ENCODE data around the gene IGFBP4. TPM values are rescaled to one million over a fixed set of nuclear protein-coding genes. Genes with fewer than 3 reads are reported as not detected.

IGFBP4 gene
- total and polyA plus RNA-seq, 2 of the 13 experiments (the other 11 are each of a cell fraction or from before 2014, with no cell fraction given), result 4.1 to 49.0 TPM

DNA sequence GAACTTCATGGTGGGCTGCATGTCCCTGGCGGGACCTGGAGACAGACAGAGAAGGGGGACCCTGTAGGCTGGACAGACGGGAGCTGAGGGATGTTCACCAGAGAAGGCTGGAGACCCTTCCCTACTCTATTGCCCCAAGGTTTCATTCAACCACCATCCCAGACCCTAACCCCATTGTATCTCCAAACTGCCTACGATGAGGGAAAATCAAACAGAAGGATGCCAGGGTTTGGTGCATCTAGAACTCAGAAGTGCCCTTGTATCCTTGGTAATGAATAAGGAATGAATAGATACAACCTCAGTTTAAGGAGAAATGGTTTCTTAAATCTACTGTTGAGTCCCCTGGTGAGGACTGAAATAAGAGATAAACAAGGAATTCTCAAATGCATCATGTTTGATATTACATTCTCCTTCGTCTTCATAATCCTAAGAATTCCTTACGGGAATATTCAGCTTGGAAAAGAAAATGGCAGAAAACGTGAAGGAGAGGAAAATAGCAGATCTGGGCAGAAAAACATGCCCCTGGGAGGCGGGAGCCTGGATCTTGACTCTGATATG lies 41.8 kb downstream of the IGFBP4 start:
- 78% methylated on average over 7 of the region's 7 CpGs for WGBS (ENCODE audit: low lambda C conversion rate)
- ATAC-seq (no peak), DNase-seq (ENCODE audit: low spot score) (no peak), FAIRE-seq (no peak)
- Histone ChIP-seq H3K9me3 (ENCODE audit: low read length) (no peaks in the 10 kb centered on the region), H3K4me1 (ENCODE audit: insufficient read depth, low read length) (peaks cover 58% of the 10 kb centered on the region), H2AFZ (ENCODE audit: low read length) (no peak overlapping the region), H3K27ac (ENCODE audit: extremely low read length, insufficient read depth, low read length) (no peak overlapping the region), H3K4me3 (replicated peaks in 1 of 3; ENCODE audit: insufficient read depth in 1 of 3, low read depth in 2 of 3, low read length in 3 of 3) (no peak overlapping the region), H3K27me3 (ENCODE audit: control insufficient read depth in 1 of 2, insufficient read depth in 2 of 2, low read length in 2 of 2) (no peaks in the 10 kb centered on the region), H3K36me3 (replicated peaks in 1 of 2; ENCODE audit: control insufficient read depth in 1 of 2, insufficient read depth in 2 of 2, low read length in 2 of 2) (no peaks in the 10 kb centered on the region), H4K20me1 (ENCODE audit: insufficient read depth, low read length) (no peaks in the 10 kb centered on the region), H3K9ac (ENCODE audit: insufficient read depth, low read depth, low read length) (no peak overlapping the region), H3K79me2 (ENCODE audit: insufficient read depth, low read length) (no peaks in the 10 kb centered on the region), H3K4me2 (ENCODE audit: low read depth, low read length) (no peak overlapping the region)
- CTCF ChIA-PET (ENCODE audit: low intra/inter-chr PET ratio, low total read pairs), result no interaction called here
- in situ Hi-C loops (cut with HindIII; ENCODE audit: extremely low pct_ligation_motif_present, low pct_unique_long_range_greater_than_20kb), result no loop called here
- no TSS peak for BruUV-seq (replicated peaks)
- intact Hi-C loops (cut with micrococcal nuclease; ENCODE audit: unreplicated experiment), result no loop called here
- POLR2A ChIA-PET, result no interaction called here
- TF ChIP-seq GATAD1 (CRISPR knock-in tag; IDR thresholded peaks at IDR 0.05) (no peak), ZNF800 (CRISPR knock-in tag; IDR thresholded peaks at IDR 0.05) (no peak), POLR2A (IDR thresholded peaks at IDR 0.05; ENCODE audit: insufficient read depth in 1 of 2, low read depth in 2 of 2, low read length in 2 of 2) (no peak), TCF12 (IDR thresholded peaks at IDR 0.05) (no peak), TCF12 (CRISPR knock-in tag; IDR thresholded peaks at IDR 0.05) (no peak), ESRRA (CRISPR knock-in tag; IDR thresholded peaks at IDR 0.05; ENCODE audit: low read depth) (no peak), MIER2 (CRISPR knock-in tag; IDR thresholded peaks at IDR 0.05) (no peak), KLF16 (CRISPR knock-in tag; IDR thresholded peaks at IDR 0.05) (no peak), SNRNP70 (IDR thresholded peaks at IDR 0.05; ENCODE audit: low read depth, low read length) (no peak), POLR2G (IDR thresholded peaks at IDR 0.05; ENCODE audit: low read depth, low read length) (no peak), ZMYM2 (CRISPR knock-in tag; IDR thresholded peaks at IDR 0.05) (no peak), ZNF430 (CRISPR knock-in tag; IDR thresholded peaks at IDR 0.05) (no peak), SIX4 (CRISPR knock-in tag; IDR thresholded peaks at IDR 0.05) (no peak), HHEX (CRISPR knock-in tag; IDR thresholded peaks at IDR 0.05) (no peak), ATF4 (CRISPR knock-in tag; IDR thresholded peaks at IDR 0.05) (no peak), ZNF367 (CRISPR knock-in tag; IDR thresholded peaks at IDR 0.05; ENCODE audit: borderline replicate concordance) (no peak), HDAC2 (CRISPR knock-in tag; IDR thresholded peaks at IDR 0.05) (no peak), CHD2 (IDR thresholded peaks at IDR 0.05; ENCODE audit: low read depth, low read length) (no peak), TSC22D2 (CRISPR knock-in tag; IDR thresholded peaks at IDR 0.05; ENCODE audit: borderline replicate concordance) (no peak), HNF4G (IDR thresholded peaks at IDR 0.05; ENCODE audit: borderline replicate concordance, low read depth, low read length) (no peak), HNF4G (CRISPR knock-in tag; IDR thresholded peaks at IDR 0.05; ENCODE audit: borderline replicate concordance, low read depth) (no peak)

All from HepG2 (cell line).